Vagina (tissue), 2 donors: ENCODE data around the gene SULF2. TPM values are rescaled to one million over a fixed set of nuclear protein-coding genes. Genes with fewer than 3 reads are reported as not detected.

Experiments
- DNase-seq, 2 donors: peaks; one replicate each; pipeline ENCODE4 v3.0.0-alpha.2; 2017; ENCODE audit errors: extremely low spot score in 2 of 2
- H3K27ac ChIP-seq: fragments of 200-600 bp; sonication (generic); one replicate; pipeline ENCODE4 v1.5.1; 2019
- H3K27me3 ChIP-seq: fragments of 200-600 bp; sonication (generic); one replicate; pipeline ENCODE4 v1.5.1; 2019
- H3K36me3 ChIP-seq, 2 donors: fragments of 200-600 bp; sonication (generic); one replicate each; pipeline ENCODE4 v1.5.1; 2017 to 2019
- H3K4me1 ChIP-seq: fragments of 200-600 bp; sonication (generic); one replicate; pipeline ENCODE4 v1.5.1; 2019
- H3K4me3 ChIP-seq, 2 donors: fragments of 200-600 bp; sonication (generic); 1 replicate in 1 of 2; 2 replicates in 1 of 2; pipeline ENCODE4 v1.5.1; 2016 to 2019
- H3K9me3 ChIP-seq: fragments of 200-600 bp; sonication (generic); one replicate; pipeline ENCODE4 v1.5.1; 2019
- CTCF ChIP-seq, 3 experiments: fragments of 450-650 bp in 2 of 3; fragments of 200-600 bp in 1 of 3; sonication (generic) in 1 of 3; IDR thresholded peaks; one replicate each; pipeline ENCODE4 v1.5.1; 2017 to 2019; ENCODE audit warnings: antibody characterized with exemption in 3 of 3, mild to moderate bottlenecking in 2 of 3, moderate library complexity in 2 of 3
- POLR2A ChIP-seq, 2 donors: fragments of 450-650 bp; IDR thresholded peaks; one replicate each; pipeline ENCODE4 v1.6.1; 2017; ENCODE audit warnings: antibody characterized with exemption in 2 of 2, mild to moderate bottlenecking in 2 of 2, moderate library complexity in 2 of 2
- POLR2AphosphoS5 ChIP-seq, 2 donors: sonication (generic); formaldehyde crosslinking; IDR thresholded peaks; one replicate each; pipeline ENCODE4 v1.9.0; 2017; ENCODE audit warnings: antibody characterized with exemption in 2 of 2, mild to moderate bottlenecking in 2 of 2, low read depth in 1 of 2; ENCODE audit not compliant: insufficient read depth in 1 of 2
- intact Hi-C: fragments of 100-400 bp; cut with DNase I; formaldehyde crosslinking; loops from one replicate; pipeline ENCODE4 v1.15.1; 2023
- total RNA-seq: library from RNA; depleted of rRNA; stranded (reverse); fragments of >200 nt; gene quantifications from one replicate; pipeline ENCODE4 v1.2.3, GENCODE V29; 2016

The SULF2 gene
- total RNA-seq, 1 donor from 2014 or later, result 157 TPM

- no peaks in the 10 kb centered on the region for H3K9me3 ChIP-seq
- intact Hi-C loops, result no loop called here
- no peak for TF ChIP-seq CTCF (IDR thresholded peaks at IDR 0.05)
- TF ChIP-seq POLR2A (IDR thresholded peaks at IDR 0.05), result no peak
- no peak for TF ChIP-seq POLR2AphosphoS5 (IDR thresholded peaks at IDR 0.05; ENCODE audit: insufficient read depth in 1 of 2, low read depth in 1 of 2)
- no peaks in the 10 kb centered on the region for H3K27me3 ChIP-seq
- H3K4me1 ChIP-seq, result peaks cover 42% of the 10 kb centered on the region
- no peak overlapping the region for H3K27ac ChIP-seq
- no peak overlapping the region for H3K4me3 ChIP-seq
- H3K36me3 ChIP-seq, result peaks cover 0 to 1% of the 10 kb centered on the region in 2 donors
- no peak for DNase-seq
Observed at GRCh38 chr20:47775841-47776240, 9.4 kb downstream of the SULF2 start.

GRCh38 chr20:47775039-47775438 lies 10.2 kb downstream of the SULF2 start:
- peaks cover 37% of the 10 kb centered on the region for H3K4me1 ChIP-seq
- H3K4me3 ChIP-seq, result no peak overlapping the region
- no peak overlapping the region for H3K27ac ChIP-seq
- H3K36me3 ChIP-seq, result peaks cover 0 to 7% of the 10 kb centered on the region in 2 donors
- no peak for DNase-seq
- H3K9me3 ChIP-seq, result no peaks in the 10 kb centered on the region
- intact Hi-C loops, result no loop called here
- TF ChIP-seq POLR2AphosphoS5 (IDR thresholded peaks at IDR 0.05; ENCODE audit: insufficient read depth in 1 of 2, low read depth in 1 of 2), result no peak
- no peak for TF ChIP-seq POLR2A (IDR thresholded peaks at IDR 0.05)
- no peak for TF ChIP-seq CTCF (IDR thresholded peaks at IDR 0.05)
- no peaks in the 10 kb centered on the region for H3K27me3 ChIP-seq

- Histone ChIP-seq H3K36me3 (peaks cover 0 to 7% of the 10 kb centered on the region in 2 donors), H3K9me3 (no peaks in the 10 kb centered on the region), H3K27ac (no peak overlapping the region), H3K4me3 (no peak overlapping the region), H3K27me3 (no peaks in the 10 kb centered on the region), H3K4me1 (peaks cover 37% of the 10 kb centered on the region)
- no peak for DNase-seq
- intact Hi-C loops, result no loop called here
- TF ChIP-seq CTCF (IDR thresholded peaks at IDR 0.05), result no peak
- TF ChIP-seq POLR2A (IDR thresholded peaks at IDR 0.05), result no peak
- TF ChIP-seq POLR2AphosphoS5 (IDR thresholded peaks at IDR 0.05; ENCODE audit: insufficient read depth in 1 of 2, low read depth in 1 of 2), result no peak
Observed at GRCh38 chr20:47774131-47774777, 11.0 kb downstream of the SULF2 start.

- intact Hi-C loops, result no loop called here
- H3K9me3 ChIP-seq, result no peaks in the 10 kb centered on the region
- DNase-seq, result no peak
- H3K4me1 ChIP-seq, result peaks cover 29% of the 10 kb centered on the region
- H3K36me3 ChIP-seq, result peaks cover 0 to 7% of the 10 kb centered on the region in 2 donors
- H3K27ac ChIP-seq, result no peak overlapping the region
- TF ChIP-seq CTCF (IDR thresholded peaks at IDR 0.05) (no peak), POLR2AphosphoS5 (IDR thresholded peaks at IDR 0.05; ENCODE audit: insufficient read depth in 1 of 2, low read depth in 1 of 2) (peak in 1 of 2 donors; percentile 20), POLR2A (IDR thresholded peaks at IDR 0.05) (no peak)
- no peaks in the 10 kb centered on the region for H3K27me3 ChIP-seq
- no peak overlapping the region for H3K4me3 ChIP-seq
Observed at GRCh38 chr20:47773371-47773786, 11.9 kb downstream of the SULF2 start.

GRCh38 chr20:47770935-47771334 lies 14.3 kb downstream of the SULF2 start:
- H3K9me3 ChIP-seq, result no peaks in the 10 kb centered on the region
- no peak overlapping the region for H3K27ac ChIP-seq
- H3K27me3 ChIP-seq, result no peaks in the 10 kb centered on the region
- H3K4me1 ChIP-seq, result peaks cover 22% of the 10 kb centered on the region
- no peak for TF ChIP-seq CTCF (IDR thresholded peaks at IDR 0.05)
- TF ChIP-seq POLR2AphosphoS5 (IDR thresholded peaks at IDR 0.05; ENCODE audit: insufficient read depth in 1 of 2, low read depth in 1 of 2), result no peak
- TF ChIP-seq POLR2A (IDR thresholded peaks at IDR 0.05), result no peak
- H3K36me3 ChIP-seq, result peaks cover 0 to 7% of the 10 kb centered on the region in 2 donors
- no peak for DNase-seq
- no peak overlapping the region for H3K4me3 ChIP-seq
- intact Hi-C loops, result no loop called here
